Liver (tissue), 3 donors: ENCODE data around the gene SYT14.

Source experiments
- GABPA ChIP-seq, 2 donors: IDR thresholded peaks in 1 of 2; conservative IDR thresholded peaks in 1 of 2; 2 replicates each; pipeline ENCODE4 v1.6.1; 2016; ENCODE audit warnings: antibody characterized with exemption in 2 of 2, mild to moderate bottlenecking in 1 of 2, moderate library complexity in 1 of 2
- HNF4A ChIP-seq, 2 donors: conservative IDR thresholded peaks; 2 replicates each; pipeline ENCODE4 v1.6.1; 2016; ENCODE audit warnings: antibody characterized with exemption in 2 of 2, mild to moderate bottlenecking in 2 of 2
- MAX ChIP-seq: IDR thresholded peaks from 2 replicates; pipeline ENCODE4 v1.6.1; 2016; ENCODE audit warnings: antibody characterized with exemption
- RAD21 ChIP-seq, 2 donors: IDR thresholded peaks; 2 replicates each; pipeline ENCODE4 v1.6.1; 2016; ENCODE audit warnings: antibody characterized with exemption in 2 of 2, mild to moderate bottlenecking in 2 of 2
- SP1 ChIP-seq: IDR thresholded peaks from 2 replicates; pipeline ENCODE4 v1.6.1; 2018; ENCODE audit warnings: antibody characterized with exemption, mild to moderate bottlenecking
- YY1 ChIP-seq: IDR thresholded peaks from 2 replicates; pipeline ENCODE4 v1.6.1; 2016; ENCODE audit warnings: antibody characterized with exemption, mild to moderate bottlenecking
- TF ChIP-seq, protein P1 (sequence below): fragments of 150-350 bp; IDR thresholded peaks from 2 replicates; pipeline ENCODE4 v1.5.1; 2017; ENCODE audit warnings: improper control_type of control experiment, low read depth, low read length; ENCODE audit not compliant: missing input control
- TF ChIP-seq, protein P2 (sequence below): IDR thresholded peaks from 2 replicates; pipeline ENCODE4 v1.6.1; 2016; ENCODE audit warnings: antibody characterized with exemption, mild to moderate bottlenecking
- TF ChIP-seq, protein P3 (sequence below): IDR thresholded peaks from 2 replicates; pipeline ENCODE4 v1.6.1; 2016; ENCODE audit warnings: antibody characterized with exemption
- donor health status: healthy.
- donor health status: healthy.

GRCh38 chr1:209999005-209999404, 61.0 kb downstream of the SYT14 start:
- TF ChIP-seq GABPA (IDR thresholded peaks at IDR 0.05 in 1 of 2, conservative IDR thresholded peaks at IDR 0.05 in 1 of 2): no peak
- no peak for TF ChIP-seq SP1
- no peak for TF ChIP-seq MAX
- TF ChIP-seq, protein P1, sequence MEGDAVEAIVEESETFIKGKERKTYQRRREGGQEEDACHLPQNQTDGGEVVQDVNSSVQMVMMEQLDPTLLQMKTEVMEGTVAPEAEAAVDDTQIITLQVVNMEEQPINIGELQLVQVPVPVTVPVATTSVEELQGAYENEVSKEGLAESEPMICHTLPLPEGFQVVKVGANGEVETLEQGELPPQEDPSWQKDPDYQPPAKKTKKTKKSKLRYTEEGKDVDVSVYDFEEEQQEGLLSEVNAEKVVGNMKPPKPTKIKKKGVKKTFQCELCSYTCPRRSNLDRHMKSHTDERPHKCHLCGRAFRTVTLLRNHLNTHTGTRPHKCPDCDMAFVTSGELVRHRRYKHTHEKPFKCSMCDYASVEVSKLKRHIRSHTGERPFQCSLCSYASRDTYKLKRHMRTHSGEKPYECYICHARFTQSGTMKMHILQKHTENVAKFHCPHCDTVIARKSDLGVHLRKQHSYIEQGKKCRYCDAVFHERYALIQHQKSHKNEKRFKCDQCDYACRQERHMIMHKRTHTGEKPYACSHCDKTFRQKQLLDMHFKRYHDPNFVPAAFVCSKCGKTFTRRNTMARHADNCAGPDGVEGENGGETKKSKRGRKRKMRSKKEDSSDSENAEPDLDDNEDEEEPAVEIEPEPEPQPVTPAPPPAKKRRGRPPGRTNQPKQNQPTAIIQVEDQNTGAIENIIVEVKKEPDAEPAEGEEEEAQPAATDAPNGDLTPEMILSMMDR: no peak
- TF ChIP-seq, protein P2, sequence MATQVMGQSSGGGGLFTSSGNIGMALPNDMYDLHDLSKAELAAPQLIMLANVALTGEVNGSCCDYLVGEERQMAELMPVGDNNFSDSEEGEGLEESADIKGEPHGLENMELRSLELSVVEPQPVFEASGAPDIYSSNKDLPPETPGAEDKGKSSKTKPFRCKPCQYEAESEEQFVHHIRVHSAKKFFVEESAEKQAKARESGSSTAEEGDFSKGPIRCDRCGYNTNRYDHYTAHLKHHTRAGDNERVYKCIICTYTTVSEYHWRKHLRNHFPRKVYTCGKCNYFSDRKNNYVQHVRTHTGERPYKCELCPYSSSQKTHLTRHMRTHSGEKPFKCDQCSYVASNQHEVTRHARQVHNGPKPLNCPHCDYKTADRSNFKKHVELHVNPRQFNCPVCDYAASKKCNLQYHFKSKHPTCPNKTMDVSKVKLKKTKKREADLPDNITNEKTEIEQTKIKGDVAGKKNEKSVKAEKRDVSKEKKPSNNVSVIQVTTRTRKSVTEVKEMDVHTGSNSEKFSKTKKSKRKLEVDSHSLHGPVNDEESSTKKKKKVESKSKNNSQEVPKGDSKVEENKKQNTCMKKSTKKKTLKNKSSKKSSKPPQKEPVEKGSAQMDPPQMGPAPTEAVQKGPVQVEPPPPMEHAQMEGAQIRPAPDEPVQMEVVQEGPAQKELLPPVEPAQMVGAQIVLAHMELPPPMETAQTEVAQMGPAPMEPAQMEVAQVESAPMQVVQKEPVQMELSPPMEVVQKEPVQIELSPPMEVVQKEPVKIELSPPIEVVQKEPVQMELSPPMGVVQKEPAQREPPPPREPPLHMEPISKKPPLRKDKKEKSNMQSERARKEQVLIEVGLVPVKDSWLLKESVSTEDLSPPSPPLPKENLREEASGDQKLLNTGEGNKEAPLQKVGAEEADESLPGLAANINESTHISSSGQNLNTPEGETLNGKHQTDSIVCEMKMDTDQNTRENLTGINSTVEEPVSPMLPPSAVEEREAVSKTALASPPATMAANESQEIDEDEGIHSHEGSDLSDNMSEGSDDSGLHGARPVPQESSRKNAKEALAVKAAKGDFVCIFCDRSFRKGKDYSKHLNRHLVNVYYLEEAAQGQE: no peak
- no peak for TF ChIP-seq HNF4A (conservative IDR thresholded peaks at IDR 0.05)
- TF ChIP-seq, protein P3, sequence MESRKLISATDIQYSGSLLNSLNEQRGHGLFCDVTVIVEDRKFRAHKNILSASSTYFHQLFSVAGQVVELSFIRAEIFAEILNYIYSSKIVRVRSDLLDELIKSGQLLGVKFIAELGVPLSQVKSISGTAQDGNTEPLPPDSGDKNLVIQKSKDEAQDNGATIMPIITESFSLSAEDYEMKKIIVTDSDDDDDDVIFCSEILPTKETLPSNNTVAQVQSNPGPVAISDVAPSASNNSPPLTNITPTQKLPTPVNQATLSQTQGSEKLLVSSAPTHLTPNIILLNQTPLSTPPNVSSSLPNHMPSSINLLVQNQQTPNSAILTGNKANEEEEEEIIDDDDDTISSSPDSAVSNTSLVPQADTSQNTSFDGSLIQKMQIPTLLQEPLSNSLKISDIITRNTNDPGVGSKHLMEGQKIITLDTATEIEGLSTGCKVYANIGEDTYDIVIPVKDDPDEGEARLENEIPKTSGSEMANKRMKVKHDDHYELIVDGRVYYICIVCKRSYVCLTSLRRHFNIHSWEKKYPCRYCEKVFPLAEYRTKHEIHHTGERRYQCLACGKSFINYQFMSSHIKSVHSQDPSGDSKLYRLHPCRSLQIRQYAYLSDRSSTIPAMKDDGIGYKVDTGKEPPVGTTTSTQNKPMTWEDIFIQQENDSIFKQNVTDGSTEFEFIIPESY: no peak
- TF ChIP-seq RAD21 (IDR thresholded peaks at IDR 0.05): no peak
- no peak for TF ChIP-seq YY1
